ENCODE results near the gene RFX7.

DNA sequence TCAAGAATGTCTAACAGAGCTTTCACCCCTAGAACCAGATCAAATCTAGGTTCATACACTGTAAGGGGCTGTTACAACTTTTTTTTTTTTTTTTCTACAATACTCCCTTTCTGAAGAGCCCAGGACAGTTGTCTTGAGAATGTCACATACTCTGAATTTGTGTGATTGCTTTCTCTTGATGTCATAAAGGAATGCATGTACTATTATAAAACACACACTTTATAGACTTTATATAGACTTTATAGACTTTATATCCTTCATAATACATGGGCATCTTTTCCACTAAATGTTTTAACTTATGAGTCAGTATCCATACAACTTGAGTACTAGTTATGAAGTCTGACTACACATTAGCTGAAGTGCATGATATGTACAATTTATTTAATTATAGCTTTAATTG is 26.3 kb downstream of the RFX7 start:
- TF ChIP-seq TAF1 (IDR thresholded peaks at IDR 0.05; ENCODE audit: low read depth, low read length) (no peak), CREB1 (IDR thresholded peaks at IDR 0.05) (no peak), RAD21 (IDR thresholded peaks at IDR 0.05 in 1 of 2, conservative IDR thresholded peaks at IDR 0.05 in 1 of 2; ENCODE audit: low read depth in 2 of 2, low read length in 2 of 2) (no peak), TAF7 (optimal IDR thresholded peaks at IDR 0.05; ENCODE audit: borderline replicate concordance, low read depth, low read length) (no peak), POLR2AphosphoS5 (IDR thresholded peaks at IDR 0.05; ENCODE audit: low read depth, low read length) (no peak)
- TF ChIP-seq, protein P1, sequence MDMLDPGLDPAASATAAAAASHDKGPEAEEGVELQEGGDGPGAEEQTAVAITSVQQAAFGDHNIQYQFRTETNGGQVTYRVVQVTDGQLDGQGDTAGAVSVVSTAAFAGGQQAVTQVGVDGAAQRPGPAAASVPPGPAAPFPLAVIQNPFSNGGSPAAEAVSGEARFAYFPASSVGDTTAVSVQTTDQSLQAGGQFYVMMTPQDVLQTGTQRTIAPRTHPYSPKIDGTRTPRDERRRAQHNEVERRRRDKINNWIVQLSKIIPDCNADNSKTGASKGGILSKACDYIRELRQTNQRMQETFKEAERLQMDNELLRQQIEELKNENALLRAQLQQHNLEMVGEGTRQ (IDR thresholded peaks at IDR 0.05; ENCODE audit: low read length), result no peak

Measured in H1 (cell line).